Neural cell (in vitro differentiated cells): ENCODE results near the gene SEC24D. TPM values are rescaled to one million over a fixed set of nuclear protein-coding genes. Genes with fewer than 3 reads are reported as not detected.

Experiments
- H2AFZ ChIP-seq: fragments of 200-600, 300-800 bp; sonication (generic), shearing (Covaris generic); 2 replicates; pipeline ENCODE4 v1.6.0; 2014; ENCODE audit warnings: low read depth, mild to moderate bottlenecking, antibody characterized with exemption, low read length, moderate library complexity
- H3F3A ChIP-seq: fragments of 200-600 bp; shearing (Covaris generic); 2 replicates; pipeline ENCODE4 v1.6.1; 2016; ENCODE audit warnings: mild to moderate bottlenecking, moderate library complexity, mixed read lengths, antibody characterized with exemption, low read length; ENCODE audit not compliant: insufficient read depth, poor library complexity, severe bottlenecking
- H3K27ac ChIP-seq: fragments of 200-600, 300-800 bp; sonication (generic), shearing (Covaris generic); 2 replicates; pipeline ENCODE4 v1.5.1; 2014; ENCODE audit warnings: mild to moderate bottlenecking, low read length, moderate library complexity
- H3K27me3 ChIP-seq: fragments of 300-800, 200-600 bp; sonication (generic), shearing (Covaris generic); 2 replicates; pipeline ENCODE4 v1.6.0; 2014; ENCODE audit warnings: mild to moderate bottlenecking, low read depth, low read length, moderate library complexity; ENCODE audit not compliant: insufficient read depth
- H3K36me3 ChIP-seq: fragments of 300-800, 200-600 bp; sonication (generic), shearing (Covaris generic); 2 replicates; pipeline ENCODE4 v1.5.1; 2014; ENCODE audit warnings: mild to moderate bottlenecking, antibody characterized with exemption, low read length, moderate library complexity; ENCODE audit not compliant: insufficient read depth
- H3K4me2 ChIP-seq: fragments of 300-800, 200-600 bp; sonication (generic), shearing (Covaris generic); 2 replicates; pipeline ENCODE4 v1.6.0; 2014; ENCODE audit warnings: mild to moderate bottlenecking, low read length
- H3K4me3 ChIP-seq: fragments of 300-800, 200-600 bp; sonication (generic), shearing (Covaris generic); 2 replicates; pipeline ENCODE4 v1.5.1; 2014; ENCODE audit warnings: mild to moderate bottlenecking, low read length, moderate library complexity
- H3K79me2 ChIP-seq: fragments of 200-600 bp; shearing (Covaris generic); replicated peaks from 2 replicates; pipeline ENCODE4 v1.6.0; 2014; ENCODE audit warnings: mild to moderate bottlenecking, low read length, moderate library complexity; ENCODE audit not compliant: insufficient read depth
- H3K9ac ChIP-seq: fragments of 300-800, 200-600 bp; sonication (generic), shearing (Covaris generic); 2 replicates; pipeline ENCODE4 v1.6.1; 2016; ENCODE audit warnings: mild to moderate bottlenecking, low read length, mixed read lengths
- H3K9me2 ChIP-seq: fragments of 200-600 bp; shearing (Covaris generic); 2 replicates; pipeline ENCODE4 v1.6.1; 2016; ENCODE audit warnings: mild to moderate bottlenecking, low read length, mixed read lengths; ENCODE audit not compliant: insufficient read depth
- H3K9me3 ChIP-seq: fragments of 200-600, 300-800 bp; sonication (generic), shearing (Covaris generic); 2 replicates; pipeline ENCODE4 v1.6.1; 2016; ENCODE audit warnings: mild to moderate bottlenecking, mixed run types, low read length, moderate library complexity, mixed read lengths
- H4K20me1 ChIP-seq: fragments of 200-600 bp; shearing (Covaris generic); 2 replicates; pipeline ENCODE4 v1.6.1; 2016; ENCODE audit warnings: mild to moderate bottlenecking, mixed run types; ENCODE audit not compliant: insufficient read depth
- CTCF ChIP-seq: fragments of 450-650 bp; IDR thresholded peaks from 2 replicates; pipeline ENCODE4 v1.5.1; 2014; ENCODE audit warnings: antibody characterized with exemption, mild to moderate bottlenecking, moderate library complexity; ENCODE audit not compliant: poor library complexity, severe bottlenecking
- EP300 ChIP-seq: fragments of 450-650 bp; conservative IDR thresholded peaks from 2 replicates; pipeline ENCODE4 v1.6.1; 2014; ENCODE audit warnings: antibody characterized with exemption, mild to moderate bottlenecking, moderate library complexity; ENCODE audit not compliant: poor library complexity, severe bottlenecking
- EZH2 ChIP-seq: fragments of 200-600, 300-800 bp; shearing (Covaris generic), sonication (generic); IDR thresholded peaks from 2 replicates; pipeline ENCODE4 v1.6.1; 2014; ENCODE audit warnings: antibody characterized with exemption, low read length, borderline replicate concordance, mild to moderate bottlenecking; ENCODE audit not compliant: insufficient read depth, poor library complexity, severe bottlenecking
- MXI1 ChIP-seq: fragments of 450-650 bp; conservative IDR thresholded peaks from 2 replicates; pipeline ENCODE4 v1.6.1; 2014; ENCODE audit warnings: antibody characterized with exemption, mild to moderate bottlenecking; ENCODE audit not compliant: poor library complexity, severe bottlenecking
- POLR2AphosphoS5 ChIP-seq: IDR thresholded peaks from 2 replicates; pipeline ENCODE4 v1.6.1; 2012
- RAD21 ChIP-seq: fragments of 450-650 bp; conservative IDR thresholded peaks from 2 replicates; pipeline ENCODE4 v1.6.1; 2014; ENCODE audit warnings: antibody characterized with exemption, mild to moderate bottlenecking, moderate library complexity
- REST ChIP-seq: IDR thresholded peaks from 2 replicates; pipeline ENCODE4 v1.6.1; 2012; ENCODE audit warnings: borderline replicate concordance
- SMC3 ChIP-seq: fragments of 450-650 bp; conservative IDR thresholded peaks from 2 replicates; pipeline ENCODE4 v1.6.1; 2014; ENCODE audit warnings: antibody characterized with exemption, mild to moderate bottlenecking, moderate library complexity; ENCODE audit not compliant: poor library complexity
- TAF1 ChIP-seq: IDR thresholded peaks from 2 replicates; pipeline ENCODE4 v1.6.1; 2012; ENCODE audit warnings: low read depth
- polyA plus RNA-seq: library from polyadenylated mRNA; depleted of rRNA; stranded (reverse); fragments of >200 nt; gene quantifications from 2 replicates; pipeline ENCODE4 v1.2.3, GENCODE V29; 2014

Gene SEC24D
- polyA plus RNA-seq, 1 donor from 2014 or later, result 7.8 TPM

GRCh38 chr4:118848901-118849300, 13.0 kb upstream of the SEC24D start:
- no peak overlapping the region for H3K4me2 ChIP-seq
- H3K4me3 ChIP-seq, result no peak overlapping the region
- H3K9ac ChIP-seq, result no peak overlapping the region
- H3K79me2 ChIP-seq, result no peaks in the 10 kb centered on the region
- no peaks in the 10 kb centered on the region for H3F3A ChIP-seq
- TF ChIP-seq MXI1 (no peak), SMC3 (no peak), EP300 (no peak), REST (no peak), TAF1 (no peak), EZH2 (no peak), POLR2AphosphoS5 (no peak), RAD21 (no peak), CTCF (no peak)
- no peaks in the 10 kb centered on the region for H4K20me1 ChIP-seq
- H2AFZ ChIP-seq, result no peak overlapping the region
- H3K27me3 ChIP-seq, result no peaks in the 10 kb centered on the region
- H3K36me3 ChIP-seq, result no peaks in the 10 kb centered on the region
- H3K9me2 ChIP-seq, result no peaks in the 10 kb centered on the region
- H3K9me3 ChIP-seq, result no peaks in the 10 kb centered on the region
- no peak overlapping the region for H3K27ac ChIP-seq

- no peak overlapping the region for H3K9ac ChIP-seq
- H2AFZ ChIP-seq, result no peak overlapping the region
- no peaks in the 10 kb centered on the region for H3K36me3 ChIP-seq
- no peaks in the 10 kb centered on the region for H3K27me3 ChIP-seq
- H3F3A ChIP-seq, result no peaks in the 10 kb centered on the region
- H3K79me2 ChIP-seq, result no peaks in the 10 kb centered on the region
- no peaks in the 10 kb centered on the region for H3K9me2 ChIP-seq
- no peak for TF ChIP-seq REST
- TF ChIP-seq EP300, result no peak
- no peak for TF ChIP-seq TAF1
- no peak for TF ChIP-seq MXI1
- H3K9me3 ChIP-seq, result no peaks in the 10 kb centered on the region
- H3K27ac ChIP-seq, result no peak overlapping the region
- H3K4me3 ChIP-seq, result no peak overlapping the region
- no peaks in the 10 kb centered on the region for H4K20me1 ChIP-seq
- H3K4me2 ChIP-seq, result no peak overlapping the region
These were observed 12.3 kb upstream of the SEC24D start for GRCh38 chr4:118848242-118848641.
